Neural cell (in vitro differentiated cells): Measurements from ENCODE around the gene ZNF438.

Source experiments
- CTCF ChIP-seq: fragments of 450-650 bp; IDR thresholded peaks from 2 replicates; pipeline ENCODE4 v1.5.1; 2014; ENCODE audit warnings: antibody characterized with exemption, mild to moderate bottlenecking, moderate library complexity; ENCODE audit not compliant: poor library complexity, severe bottlenecking
- EP300 ChIP-seq: fragments of 450-650 bp; conservative IDR thresholded peaks from 2 replicates; pipeline ENCODE4 v1.6.1; 2014; ENCODE audit warnings: antibody characterized with exemption, mild to moderate bottlenecking, moderate library complexity; ENCODE audit not compliant: poor library complexity, severe bottlenecking
- EZH2 ChIP-seq: fragments of 200-600, 300-800 bp; shearing (Covaris generic), sonication (generic); IDR thresholded peaks from 2 replicates; pipeline ENCODE4 v1.6.1; 2014; ENCODE audit warnings: antibody characterized with exemption, low read length, borderline replicate concordance, mild to moderate bottlenecking; ENCODE audit not compliant: insufficient read depth, poor library complexity, severe bottlenecking
- MXI1 ChIP-seq: fragments of 450-650 bp; conservative IDR thresholded peaks from 2 replicates; pipeline ENCODE4 v1.6.1; 2014; ENCODE audit warnings: antibody characterized with exemption, mild to moderate bottlenecking; ENCODE audit not compliant: poor library complexity, severe bottlenecking
- POLR2AphosphoS5 ChIP-seq: IDR thresholded peaks from 2 replicates; pipeline ENCODE4 v1.6.1; 2012
- REST ChIP-seq: IDR thresholded peaks from 2 replicates; pipeline ENCODE4 v1.6.1; 2012; ENCODE audit warnings: borderline replicate concordance

GRCh38 chr10:30819341-30820181, 212.1 kb downstream of the ZNF438 start:
- no peak for TF ChIP-seq POLR2AphosphoS5
- no peak for TF ChIP-seq CTCF
- no peak for TF ChIP-seq REST
- TF ChIP-seq EP300: no peak
- no peak for TF ChIP-seq EZH2
- no peak for TF ChIP-seq MXI1
